Measurements from ENCODE around the gene EFHD2. TPM values are rescaled to one million over a fixed set of nuclear protein-coding genes. Genes with fewer than 3 reads are reported as not detected.
"Not testable (repeated sequence)": the region's sequence is repeated elsewhere in the genome, so short reads cannot be mapped to it uniquely, and the experiment has no call there.

The EFHD2 gene, protein sequence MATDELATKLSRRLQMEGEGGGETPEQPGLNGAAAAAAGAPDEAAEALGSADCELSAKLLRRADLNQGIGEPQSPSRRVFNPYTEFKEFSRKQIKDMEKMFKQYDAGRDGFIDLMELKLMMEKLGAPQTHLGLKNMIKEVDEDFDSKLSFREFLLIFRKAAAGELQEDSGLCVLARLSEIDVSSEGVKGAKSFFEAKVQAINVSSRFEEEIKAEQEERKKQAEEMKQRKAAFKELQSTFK
- total RNA-seq (2014; rRNA removed; shearing (Covaris generic); ENCODE audit: low replicate concordance), result 69.5 and 92.0 TPM in 2 replicates

DNA sequence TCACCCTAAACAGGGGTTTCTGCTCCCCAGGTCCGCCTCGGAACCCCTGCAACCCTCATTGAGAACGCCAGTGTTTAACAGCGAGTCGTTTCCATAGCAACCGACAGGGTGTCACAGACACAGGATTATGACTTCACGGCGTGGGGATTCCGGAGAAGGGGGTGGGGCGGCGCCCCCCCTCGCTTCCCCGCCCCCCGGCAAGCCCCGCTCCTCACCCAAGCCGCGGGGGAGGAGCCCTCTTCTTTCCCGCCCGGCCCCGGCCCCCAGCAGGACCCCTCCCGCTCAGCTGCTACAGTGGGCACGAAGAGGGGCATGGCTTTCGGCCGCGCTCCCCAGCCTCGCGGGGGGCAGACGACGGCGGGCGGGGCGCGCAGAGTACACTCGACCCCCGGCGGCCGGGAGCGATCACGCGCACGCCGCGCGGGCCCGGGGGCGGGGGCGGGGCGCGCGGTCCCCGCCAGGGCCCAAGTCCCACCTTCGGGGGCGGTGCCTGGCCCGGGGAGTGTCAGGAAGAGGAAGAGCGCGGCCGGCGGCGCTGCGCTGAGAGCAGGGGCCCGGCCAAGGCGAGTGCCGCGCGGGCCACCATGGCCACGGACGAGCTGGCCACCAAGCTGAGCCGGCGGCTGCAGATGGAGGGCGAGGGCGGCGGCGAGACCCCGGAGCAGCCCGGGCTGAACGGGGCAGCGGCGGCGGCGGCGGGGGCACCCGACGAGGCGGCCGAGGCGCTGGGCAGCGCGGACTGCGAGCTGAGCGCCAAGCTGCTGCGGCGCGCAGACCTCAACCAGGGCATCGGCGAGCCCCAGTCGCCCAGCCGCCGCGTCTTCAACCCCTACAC lies at the start of gene EFHD2:
Gene EFHD2 (plus strand): TSS at position 501 of the 835 bp plus-strand sequence. CDS start 84 bp downstream, at position 585.
- peak; percentile 83 for DNase-seq
- H3K36me3 ChIP-seq, result peaks cover 22% of the 10 kb centered on the region
- no peaks in the 10 kb centered on the region for H3K27me3 ChIP-seq
- H3K4me3 ChIP-seq, result peak within 1 kb of the TSS; percentile 74
- H3K9me3 ChIP-seq, result no peaks in the 10 kb centered on the region

DNA sequence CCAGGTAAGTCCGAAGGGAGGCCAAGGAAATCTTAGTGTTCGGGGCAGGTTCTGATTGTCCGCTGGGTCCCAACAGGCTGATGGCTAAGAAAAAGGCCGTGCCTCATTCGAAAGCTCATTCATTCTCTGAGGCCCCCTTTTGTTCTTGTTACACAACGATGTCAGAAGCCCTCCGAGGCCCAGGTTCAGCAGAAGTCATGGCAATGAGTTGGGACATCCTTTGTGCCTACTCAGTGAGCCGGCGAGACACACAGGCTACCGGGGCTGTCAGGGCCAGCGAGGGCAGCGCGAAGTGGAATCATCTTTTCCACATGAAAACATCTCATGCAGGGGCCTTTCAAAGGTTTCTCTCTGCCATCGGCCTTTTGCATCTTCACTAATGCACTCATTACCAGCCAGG lies 49.0 kb upstream of the EFHD2 start:
- H3K4me3 ChIP-seq, result no peak overlapping the region
- H3K9me3 ChIP-seq, result no peaks in the 10 kb centered on the region
- no peaks in the 10 kb centered on the region for H3K36me3 ChIP-seq

DNA sequence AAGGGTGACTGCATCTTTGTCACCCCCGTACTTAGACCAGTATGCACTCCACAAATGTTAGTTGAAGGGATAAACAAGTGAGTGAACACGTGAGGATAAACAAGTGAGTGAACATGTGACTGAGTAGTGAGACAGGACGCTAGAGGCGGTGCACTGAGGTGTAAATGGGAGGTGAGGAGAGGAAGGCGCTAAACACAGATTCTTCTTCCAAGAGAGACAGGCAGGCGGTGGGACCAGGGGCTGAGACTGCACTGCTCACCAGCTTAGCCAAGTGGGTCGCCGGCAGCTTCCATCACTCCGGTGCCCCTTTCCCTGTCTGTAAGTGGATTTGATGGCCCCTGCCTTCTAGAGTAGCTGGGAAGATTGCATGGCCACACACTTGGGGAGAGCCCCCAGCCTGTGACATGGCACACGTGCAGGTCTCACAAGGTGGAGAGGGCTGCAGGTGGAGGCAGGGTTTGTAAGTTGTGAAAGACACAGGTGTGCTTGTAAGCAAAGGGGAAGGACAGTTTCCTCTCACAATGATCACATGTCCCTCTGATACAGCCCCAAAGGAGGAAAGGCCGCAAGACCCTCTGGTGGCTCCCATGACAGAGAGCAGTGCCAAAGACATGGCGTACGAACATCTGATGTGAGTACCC lies 47.5 kb upstream of the EFHD2 start:
- Histone ChIP-seq H3K27me3 (no peaks in the 10 kb centered on the region), H3K9me3 (no peaks in the 10 kb centered on the region), H3K4me3 (no peak overlapping the region), H3K36me3 (no peaks in the 10 kb centered on the region)
- no peak for DNase-seq

More for the DNA sequence above, 49.0 kb upstream of the EFHD2 start:
- DNase-seq, result no peak
- no peaks in the 10 kb centered on the region for H3K27me3 ChIP-seq

DNA sequence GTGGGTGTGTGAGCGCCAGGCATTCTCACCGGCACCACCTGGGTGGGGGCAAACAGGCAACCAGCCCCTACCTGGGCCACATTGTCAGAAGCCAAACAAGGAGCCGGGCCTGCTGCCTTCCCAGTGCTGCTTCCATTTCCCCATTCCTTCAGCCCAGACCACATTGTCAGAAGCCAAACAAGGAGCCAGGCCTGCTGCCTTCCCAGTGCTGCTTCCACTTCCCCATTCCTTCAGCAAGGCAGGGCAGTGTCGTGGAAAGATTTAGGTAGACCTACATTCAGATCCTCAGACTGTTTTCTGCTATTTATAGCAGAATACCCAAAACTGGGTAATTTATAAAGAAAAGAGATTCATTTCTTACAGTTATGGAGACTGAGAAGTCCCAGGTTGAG lies 47.0 kb upstream of the EFHD2 start:
- no peak overlapping the region for H3K4me3 ChIP-seq
- no peak for DNase-seq
- H3K9me3 ChIP-seq, result no peaks in the 10 kb centered on the region
- H3K36me3 ChIP-seq, result no peaks in the 10 kb centered on the region
- H3K27me3 ChIP-seq, result no peaks in the 10 kb centered on the region

DNA sequence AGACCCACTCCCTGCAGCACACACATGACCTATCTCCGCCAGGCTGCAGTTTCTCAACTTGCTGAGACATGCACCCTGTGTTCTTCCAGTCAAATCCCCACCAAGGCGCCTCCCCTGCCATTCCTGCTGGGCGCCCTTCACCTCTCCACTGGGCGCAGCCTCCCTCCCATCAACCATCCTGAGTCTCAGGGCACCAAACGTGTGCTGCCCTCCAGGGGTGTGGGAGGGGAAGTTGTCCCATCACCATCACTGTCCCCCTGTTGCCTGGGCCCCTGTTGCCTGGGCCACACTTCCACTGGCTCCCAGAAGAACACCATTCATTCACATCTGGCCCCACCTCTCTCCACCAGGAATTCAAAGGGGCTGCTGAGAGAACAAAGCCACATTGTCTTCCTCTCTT lies 44.9 kb upstream of the EFHD2 start:
- no peak overlapping the region for H3K4me3 ChIP-seq
- no peaks in the 10 kb centered on the region for H3K9me3 ChIP-seq
- H3K36me3 ChIP-seq, result no peaks in the 10 kb centered on the region
- no peak for DNase-seq
- H3K27me3 ChIP-seq, result no peaks in the 10 kb centered on the region

DNA sequence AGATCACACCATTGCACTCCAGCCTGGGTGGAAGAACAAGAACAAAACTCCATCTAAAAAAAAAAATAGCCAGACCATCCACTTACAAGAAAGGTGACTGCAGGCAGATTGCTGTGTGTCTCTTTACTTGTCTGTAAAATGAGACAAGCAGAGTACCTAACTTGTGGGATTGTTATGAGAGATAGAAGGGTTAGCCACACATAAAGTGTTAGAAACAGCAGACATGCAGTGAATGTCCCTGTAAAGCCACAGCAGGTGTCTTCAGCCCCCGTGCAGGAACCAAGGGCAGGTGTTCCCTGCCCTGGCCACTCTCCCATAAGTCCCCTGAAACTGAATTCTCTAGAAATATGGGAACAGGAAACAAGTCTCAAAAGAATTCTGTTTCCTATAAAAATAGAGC lies 40.8 kb upstream of the EFHD2 start:
- Histone ChIP-seq H3K27me3 (no peaks in the 10 kb centered on the region), H3K9me3 (no peaks in the 10 kb centered on the region), H3K36me3 (no peaks in the 10 kb centered on the region), H3K4me3 (no peak overlapping the region)
- DNase-seq, result no peak

DNA sequence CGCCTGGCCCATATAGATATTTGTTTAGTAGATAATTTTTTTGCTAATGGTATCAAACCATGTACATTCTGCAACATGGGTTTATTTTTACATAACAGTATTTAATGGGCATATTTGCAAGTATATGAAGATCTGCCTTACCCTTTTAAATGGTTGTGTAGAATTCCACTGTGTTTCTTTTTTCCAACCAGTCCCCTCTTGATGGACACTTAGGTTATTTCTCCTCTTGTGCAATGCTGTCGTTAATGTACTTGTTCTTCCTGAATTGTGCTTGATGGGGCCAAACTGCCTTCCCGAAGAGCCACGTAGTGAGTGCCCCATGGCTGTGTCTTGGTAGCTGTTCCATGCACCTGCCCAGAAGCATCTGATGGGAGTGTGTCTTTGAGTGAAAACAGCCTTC lies 39.4 kb upstream of the EFHD2 start:
- no peaks in the 10 kb centered on the region for H3K27me3 ChIP-seq
- H3K4me3 ChIP-seq, result no peak overlapping the region
- H3K9me3 ChIP-seq, result no peaks in the 10 kb centered on the region
- no peak for DNase-seq
- no peaks in the 10 kb centered on the region for H3K36me3 ChIP-seq

DNA sequence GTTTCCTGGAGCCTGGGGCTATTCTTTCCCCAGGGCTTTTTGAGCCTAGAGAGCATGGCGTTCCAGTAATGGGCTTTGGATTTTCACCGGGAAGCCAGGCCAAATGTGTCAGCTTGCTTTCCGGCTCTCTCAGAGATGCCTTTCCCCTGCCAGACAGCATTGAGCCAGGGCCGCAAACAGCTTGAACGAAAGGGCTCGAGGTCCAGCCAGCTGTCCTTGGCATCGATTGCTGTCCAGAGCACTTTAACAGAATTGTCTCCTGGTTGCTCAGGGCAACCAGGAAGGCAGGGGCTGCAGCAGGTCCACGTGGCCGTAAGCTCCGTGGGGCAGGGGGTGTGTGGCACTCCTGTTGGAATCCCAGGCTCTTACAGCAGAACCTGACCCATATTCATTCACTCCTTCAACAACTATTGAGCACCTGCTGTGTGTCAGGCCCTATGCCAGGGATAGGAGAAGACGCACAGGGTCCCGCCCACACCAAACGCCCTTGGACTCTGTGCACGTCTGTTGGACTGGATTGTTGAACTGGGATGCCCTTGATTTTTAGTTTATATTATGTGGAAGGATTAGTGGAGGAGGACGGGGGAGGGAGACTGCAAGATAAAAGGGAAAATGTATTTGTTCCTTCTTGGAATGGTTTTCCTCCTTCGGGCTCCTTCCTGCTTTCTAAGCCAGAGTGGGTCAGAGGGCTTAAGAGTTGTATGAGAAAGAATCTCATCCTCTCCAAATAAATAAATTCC lies 38.7 kb upstream of the EFHD2 start:
- Histone ChIP-seq H3K27me3 (no peaks in the 10 kb centered on the region), H3K9me3 (no peaks in the 10 kb centered on the region), H3K4me3 (no peak overlapping the region), H3K36me3 (no peaks in the 10 kb centered on the region)
- DNase-seq, result peak; percentile 75

DNA sequence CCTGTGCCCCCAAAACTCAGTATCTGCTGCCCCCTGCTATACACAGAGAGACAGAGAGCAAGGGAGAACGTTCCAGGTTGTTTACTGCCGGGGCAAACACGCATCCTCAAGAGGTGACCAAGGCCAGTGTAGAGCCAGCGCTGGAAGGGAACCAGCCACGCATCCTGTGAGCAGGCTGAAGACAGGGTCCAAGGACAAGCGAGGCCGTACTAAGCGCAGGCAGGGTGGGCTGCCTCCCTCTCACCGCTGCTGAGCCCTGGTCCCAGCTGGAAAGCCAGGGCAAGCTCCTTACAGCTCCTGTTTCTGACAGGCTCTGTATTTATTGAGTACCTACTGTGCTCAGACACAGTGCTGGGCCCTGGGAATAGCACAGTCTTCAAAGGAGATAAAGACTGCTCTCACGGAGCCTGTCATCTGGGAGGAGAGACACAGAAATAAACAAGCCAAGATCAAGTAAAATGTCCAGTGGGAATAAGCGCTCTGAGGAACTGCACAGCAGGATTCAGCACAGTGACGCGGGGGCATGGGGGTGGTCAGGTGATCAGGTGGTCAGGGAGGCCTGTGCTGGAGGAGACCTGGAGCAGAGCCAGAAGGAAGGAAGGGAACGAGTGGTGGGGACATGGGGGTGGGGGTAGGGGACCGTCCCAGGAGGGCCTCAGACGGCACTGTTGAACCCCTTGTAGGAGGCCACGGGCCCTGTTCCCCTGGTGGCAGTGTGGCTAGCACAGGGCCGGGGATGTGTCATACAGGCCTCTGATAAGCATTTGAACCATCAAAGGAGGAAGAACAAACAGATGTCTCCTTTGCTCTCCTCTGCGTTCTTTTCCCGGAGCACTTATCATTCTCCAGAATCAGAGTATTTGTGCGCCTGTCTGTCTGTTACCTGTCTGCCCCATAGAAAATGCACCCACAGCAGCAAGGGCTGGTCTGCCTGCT lies 37.8 kb upstream of the EFHD2 start:
- no peak for DNase-seq
- Histone ChIP-seq H3K27me3 (no peaks in the 10 kb centered on the region), H3K4me3 (no peak overlapping the region), H3K36me3 (no peaks in the 10 kb centered on the region), H3K9me3 (no peaks in the 10 kb centered on the region)

DNA sequence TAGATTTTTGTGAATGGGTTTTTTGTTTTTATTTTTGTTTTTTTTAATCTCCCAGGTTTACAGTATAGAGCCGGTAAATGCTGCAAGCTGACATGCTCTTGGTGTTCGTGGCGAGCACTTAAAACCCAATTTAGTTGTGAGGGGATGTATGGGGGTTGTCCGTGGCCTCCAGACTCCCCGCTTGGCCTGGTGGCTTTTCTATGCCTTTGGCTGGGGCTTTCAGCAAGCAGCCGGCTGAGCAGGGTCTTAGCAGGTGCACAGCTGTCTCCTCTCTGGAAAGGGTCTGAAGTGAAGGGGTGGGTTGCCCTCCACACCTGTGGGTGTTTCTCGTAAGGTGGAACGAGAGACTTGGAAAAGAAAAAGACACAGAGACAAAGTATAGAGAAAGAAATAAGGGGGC lies 31.0 kb upstream of the EFHD2 start:
- no peak overlapping the region for H3K4me3 ChIP-seq
- H3K27me3 ChIP-seq, result no peaks in the 10 kb centered on the region
- H3K9me3 ChIP-seq, result no peaks in the 10 kb centered on the region
- H3K36me3 ChIP-seq, result no peaks in the 10 kb centered on the region
- no peak for DNase-seq

DNA sequence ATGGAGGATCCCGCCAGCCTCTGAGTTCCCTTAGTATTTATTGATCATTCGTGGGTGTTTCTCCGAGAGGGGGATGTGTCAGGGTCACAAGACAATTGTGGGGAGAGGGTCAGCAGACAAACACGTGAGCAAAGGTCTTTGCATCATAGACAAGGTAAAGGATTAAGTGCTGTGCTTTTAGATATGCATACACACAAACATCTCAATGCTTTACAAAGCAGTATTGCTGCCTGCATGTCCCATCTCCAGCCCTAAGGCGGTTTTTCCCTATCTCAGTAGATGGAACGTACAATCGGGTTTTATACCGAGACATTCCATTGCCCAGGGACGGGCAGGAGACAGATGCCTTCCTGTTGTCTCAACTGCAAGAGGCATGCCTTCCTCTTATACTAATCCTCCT lies 30.5 kb upstream of the EFHD2 start:
- H3K9me3 ChIP-seq, H3K36me3 ChIP-seq, DNase-seq, H3K4me3 ChIP-seq, H3K27me3 ChIP-seq: not testable (repeated sequence)

DNA sequence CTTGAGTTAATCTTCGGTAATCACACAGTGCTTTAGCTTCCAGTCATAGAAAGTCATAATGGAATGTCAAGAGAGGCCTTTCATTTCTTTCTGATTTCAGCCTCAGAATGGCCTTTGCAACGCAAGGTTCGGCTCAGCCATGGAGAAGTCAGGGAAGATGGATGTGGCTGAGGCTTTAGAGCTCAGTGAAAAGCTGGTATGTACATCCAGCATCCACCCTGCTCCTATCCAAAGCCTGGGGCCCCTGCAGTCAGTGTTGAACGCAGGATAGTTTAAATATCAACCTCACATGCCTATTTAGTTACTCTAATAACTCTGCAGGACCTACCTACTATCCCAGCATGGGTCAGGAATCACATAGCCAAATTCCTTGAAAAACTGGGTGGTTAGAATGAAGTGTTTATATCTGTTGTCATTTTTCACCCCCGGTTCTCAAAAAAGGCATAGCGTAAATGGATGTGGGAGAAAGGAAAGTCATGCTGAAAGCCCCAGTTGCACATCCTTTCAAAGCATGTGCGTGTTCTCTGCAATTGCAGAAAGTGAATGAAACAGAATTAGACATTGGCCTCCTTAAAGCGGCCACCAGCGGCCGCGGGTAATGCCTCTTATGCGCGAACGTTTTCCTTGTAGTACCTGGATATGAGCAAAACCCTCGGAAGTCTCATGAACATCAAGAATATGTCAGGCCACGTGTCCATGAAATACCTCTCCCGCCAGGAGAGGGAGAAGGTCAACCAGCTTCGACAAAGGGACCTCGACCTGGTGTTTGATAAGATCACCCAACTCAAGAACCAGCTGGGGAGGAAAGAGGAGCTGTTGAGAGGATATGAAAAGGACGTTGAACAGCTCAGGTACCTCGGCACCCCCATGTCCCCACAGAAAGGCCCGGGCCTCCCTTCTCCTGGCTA lies 28.8 kb upstream of the EFHD2 start:
- H3K4me3 ChIP-seq, result no peak overlapping the region
- no peaks in the 10 kb centered on the region for H3K9me3 ChIP-seq
- DNase-seq, result no peak
- no peaks in the 10 kb centered on the region for H3K27me3 ChIP-seq
- no peaks in the 10 kb centered on the region for H3K36me3 ChIP-seq

DNA sequence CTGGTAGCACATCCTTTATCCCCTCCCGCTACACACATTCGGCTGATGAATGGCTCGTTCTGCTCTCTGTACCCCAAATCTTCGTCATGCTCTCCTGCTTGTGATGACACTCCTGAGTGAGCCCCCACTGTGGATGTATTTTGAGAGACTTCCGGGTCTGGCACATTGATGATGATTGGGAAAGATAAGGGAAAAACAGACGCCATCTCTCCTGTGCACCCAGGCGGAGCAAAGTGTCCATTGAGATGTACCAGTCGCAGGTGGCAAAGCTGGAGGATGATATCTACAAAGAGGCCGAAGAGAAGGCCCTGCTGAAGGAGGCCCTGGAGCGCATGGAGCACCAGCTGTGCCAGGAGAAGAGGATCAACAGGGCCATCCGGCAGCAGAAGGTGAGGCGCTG lies 27.9 kb upstream of the EFHD2 start:
- DNase-seq, result no peak
- Histone ChIP-seq H3K4me3 (no peak overlapping the region), H3K27me3 (no peaks in the 10 kb centered on the region), H3K36me3 (no peaks in the 10 kb centered on the region), H3K9me3 (no peaks in the 10 kb centered on the region)

DNA sequence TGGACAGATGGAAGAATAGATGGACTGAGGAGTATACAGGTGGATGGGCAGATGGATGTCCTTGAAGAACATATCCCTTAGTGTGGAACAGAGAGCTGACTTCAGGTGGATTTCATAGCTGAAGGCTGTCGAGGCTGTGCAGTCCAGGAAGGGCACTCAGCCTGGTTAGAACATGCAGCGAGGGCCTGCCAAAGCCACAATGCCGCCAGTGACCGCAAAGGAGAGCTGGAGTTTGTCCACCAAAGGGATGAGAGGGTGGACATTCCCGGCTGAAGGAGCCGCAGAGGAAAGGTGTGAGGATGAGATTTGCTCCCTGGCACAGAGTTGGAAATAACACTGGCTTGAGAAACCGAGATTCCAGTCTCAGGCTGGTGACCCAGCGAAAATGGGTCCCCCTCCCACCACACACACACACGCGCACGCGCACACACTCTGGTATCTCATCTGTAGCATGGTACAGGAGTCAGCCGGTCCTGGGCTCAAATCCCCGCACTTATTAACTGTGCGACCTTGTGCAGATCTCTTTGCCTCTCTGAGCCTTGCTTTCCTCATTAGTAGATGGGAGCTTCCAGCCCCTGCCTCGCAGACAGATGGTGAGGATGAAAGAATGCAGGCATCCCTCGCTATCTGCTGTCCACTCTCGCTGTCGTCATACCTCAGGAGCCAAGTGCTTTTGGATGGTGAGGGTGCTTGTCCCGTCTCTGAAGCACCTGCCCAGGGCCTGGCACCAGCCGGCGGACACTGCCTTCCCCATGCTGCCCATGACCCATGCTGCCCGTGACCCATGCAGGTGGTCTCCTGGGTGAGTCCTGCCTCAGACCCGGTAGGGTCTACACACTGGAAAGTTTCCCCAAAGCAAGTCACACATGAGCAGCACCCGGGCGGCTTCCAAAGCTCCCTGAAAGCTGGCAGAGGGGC lies 26.8 kb upstream of the EFHD2 start:
- no peak overlapping the region for H3K4me3 ChIP-seq
- DNase-seq, result no peak
- H3K9me3 ChIP-seq, result no peaks in the 10 kb centered on the region
- no peaks in the 10 kb centered on the region for H3K36me3 ChIP-seq
- H3K27me3 ChIP-seq, result no peaks in the 10 kb centered on the region

Measured in MG63 (cell line).